ENCODE results near the gene IL1A. TPM values are rescaled to one million over a fixed set of nuclear protein-coding genes. Genes with fewer than 3 reads are reported as not detected.
A peak's percentile ranks its signal among the peaks of the same experiment; 100 is the strongest.

IL1A gene
- total RNA-seq, 1 donor from 2014 or later = not detected

- no peak for DNase-seq
Measured at GRCh38 chr2:112728029-112728362, 56.3 kb downstream of the IL1A start.

GRCh38 chr2:112727276-112728028 is 56.8 kb downstream of the IL1A start:
- Mint-ChIP-seq H3K27me3 (ENCODE audit: unreplicated experiment) (peaks cover 3% of the 10 kb centered on the region), H3K36me3 (ENCODE audit: unreplicated experiment) (no peaks in the 10 kb centered on the region), H3K4me3 (ENCODE audit: unreplicated experiment) (no peak overlapping the region), H3K27ac (ENCODE audit: unreplicated experiment) (no peak overlapping the region), H3K9me3 (ENCODE audit: unreplicated experiment) (peaks cover 1% of the 10 kb centered on the region), H3K4me1 (ENCODE audit: low read depth, unreplicated experiment) (no peaks in the 10 kb centered on the region)
- TF ChIP-seq CTCF (IDR thresholded peaks at IDR 0.05; ENCODE audit: partially characterized antibody, unreplicated experiment) = no peak
- DNase-seq = no peak

More at GRCh38 chr2:112728029-112728362, 56.3 kb downstream of the IL1A start:
- no peak for TF ChIP-seq CTCF (IDR thresholded peaks at IDR 0.05; ENCODE audit: partially characterized antibody, unreplicated experiment)
- Mint-ChIP-seq H3K9me3 (ENCODE audit: unreplicated experiment) (peaks cover 1% of the 10 kb centered on the region), H3K4me1 (ENCODE audit: low read depth, unreplicated experiment) (no peaks in the 10 kb centered on the region), H3K27ac (ENCODE audit: unreplicated experiment) (no peak overlapping the region), H3K27me3 (ENCODE audit: unreplicated experiment) (peaks cover 3% of the 10 kb centered on the region), H3K36me3 (ENCODE audit: unreplicated experiment) (no peaks in the 10 kb centered on the region), H3K4me3 (ENCODE audit: unreplicated experiment) (no peak overlapping the region)

- Mint-ChIP-seq H3K9me3 (ENCODE audit: unreplicated experiment) (peaks cover 1% of the 10 kb centered on the region), H3K36me3 (ENCODE audit: unreplicated experiment) (no peaks in the 10 kb centered on the region), H3K27ac (ENCODE audit: unreplicated experiment) (no peak overlapping the region), H3K27me3 (ENCODE audit: unreplicated experiment) (peaks cover 3% of the 10 kb centered on the region), H3K4me1 (ENCODE audit: low read depth, unreplicated experiment) (no peaks in the 10 kb centered on the region), H3K4me3 (ENCODE audit: unreplicated experiment) (no peak overlapping the region)
- TF ChIP-seq CTCF (IDR thresholded peaks at IDR 0.05; ENCODE audit: partially characterized antibody, unreplicated experiment) = peak; percentile 95
- peak; percentile 93 for DNase-seq
Measured at GRCh38 chr2:112726487-112727190, 57.7 kb downstream of the IL1A start.

GRCh38 chr2:112725545-112726457 is 58.5 kb downstream of the IL1A start:
- Mint-ChIP-seq H3K27me3 (ENCODE audit: unreplicated experiment) (peaks cover 3% of the 10 kb centered on the region), H3K27ac (ENCODE audit: unreplicated experiment) (no peak overlapping the region), H3K36me3 (ENCODE audit: unreplicated experiment) (no peaks in the 10 kb centered on the region), H3K4me3 (ENCODE audit: unreplicated experiment) (no peak overlapping the region), H3K9me3 (ENCODE audit: unreplicated experiment) (peaks cover 1% of the 10 kb centered on the region), H3K4me1 (ENCODE audit: low read depth, unreplicated experiment) (no peaks in the 10 kb centered on the region)
- no peak for TF ChIP-seq CTCF (IDR thresholded peaks at IDR 0.05; ENCODE audit: partially characterized antibody, unreplicated experiment)
- DNase-seq = no peak
